Muscle of leg (tissue), 11 donors: ENCODE results near the gene FGD1. TPM values are rescaled to one million over a fixed set of nuclear protein-coding genes. Genes with fewer than 3 reads are reported as not detected.
A peak's percentile ranks its signal among the peaks of the same experiment; 100 is the strongest.

Experiments
- DNase-seq: peaks from one replicate; pipeline ENCODE4 v3.0.0; 2013
- H3K27ac ChIP-seq: one replicate; pipeline ENCODE4 v1.5.1; 2013; ENCODE audit warnings: mild to moderate bottlenecking, low read length, control low read depth
- H3K27me3 ChIP-seq: one replicate; pipeline ENCODE4 v1.6.1; 2013; ENCODE audit warnings: low read length; ENCODE audit not compliant: control insufficient read depth, insufficient read depth
- H3K36me3 ChIP-seq: one replicate; pipeline ENCODE4 v1.6.1; 2013; ENCODE audit warnings: low read length; ENCODE audit not compliant: control insufficient read depth, insufficient read depth
- H3K4me1 ChIP-seq: one replicate; pipeline ENCODE4 v1.6.1; 2013; ENCODE audit warnings: low read length; ENCODE audit not compliant: control insufficient read depth, insufficient read depth
- H3K4me3 ChIP-seq: one replicate; pipeline ENCODE4 v1.5.1; 2013; ENCODE audit warnings: low read length, control low read depth
- H3K9me3 ChIP-seq: replicated peaks from 2 replicates; pipeline ENCODE4 v1.6.1; 2013; ENCODE audit warnings: low read depth, low read length; ENCODE audit not compliant: control insufficient read depth
- WGBS: methylation state at CpG from one replicate; pipeline ENCODE4 v1.1.5; 2013; ENCODE audit warnings: missing lambda C conversion rate; ENCODE audit not compliant: insufficient coverage; 5-methylcytosine and 5-hydroxymethylcytosine counted together
- polyA plus RNA-seq, 8 donors: library from polyadenylated mRNA; unstranded; fragments of 120-200 nt; gene quantifications; one replicate each; pipeline versions ENCODE4 v1.2.1 to v1.2.3, GENCODE V29; 2013; ENCODE audit warnings: inconsistent platforms in 1 of 8, low replicate concordance in 1 of 8; ENCODE audit not compliant: insufficient read length in 8 of 8, insufficient read depth in 1 of 8
- total RNA-seq: library from RNA; stranded (reverse); fragments of 120-200 nt; gene quantifications from one replicate; pipeline ENCODE4 v1.2.4, GENCODE V29; 2013

The FGD1 gene
- total and polyA plus RNA-seq, 9 donors, result 7.0 to 24.8 (median 19.6) TPM

GRCh38 chrX:54439960-54440871 is 55.8 kb downstream of the FGD1 start, which contains the start of gene TSR2:
Gene TSR2, plus strand, starts transcription at chrX:54440404. Its CDS starts 18 bp downstream, at chrX:54440422.
- H3K27me3 ChIP-seq, result peaks cover 5% of the 10 kb centered on the region
- H3K9me3 ChIP-seq, result no peaks in the 10 kb centered on the region
- DNase-seq, result peak; percentile 97
- peak within 1 kb of the TSS; percentile 67 for H3K27ac ChIP-seq
- H3K4me1 ChIP-seq, result peaks cover 5% of the 10 kb centered on the region
- H3K4me3 ChIP-seq, result peak within 1 kb of the TSS; percentile 87
- 28% methylated on average over 32 of the region's 40 CpGs for WGBS
- H3K36me3 ChIP-seq, result peaks cover 8% of the 10 kb centered on the region

- Histone ChIP-seq H3K9me3 (no peaks in the 10 kb centered on the region), H3K4me3 (no peak overlapping the region), H3K36me3 (no peaks in the 10 kb centered on the region), H3K27me3 (no peaks in the 10 kb centered on the region), H3K27ac (no peak overlapping the region), H3K4me1 (no peaks in the 10 kb centered on the region)
- no peak for DNase-seq
- 69% methylated on average over 2 of the region's 2 CpGs for WGBS
Observed at GRCh38 chrX:54435121-54435520, 60.9 kb downstream of the FGD1 start.

- Histone ChIP-seq H3K36me3 (no peaks in the 10 kb centered on the region), H3K27me3 (no peaks in the 10 kb centered on the region), H3K4me1 (no peaks in the 10 kb centered on the region), H3K9me3 (no peaks in the 10 kb centered on the region), H3K27ac (no peak overlapping the region), H3K4me3 (no peak overlapping the region)
- no peak for DNase-seq
Observed at GRCh38 chrX:54430519-54430918, 65.5 kb downstream of the FGD1 start.

DNA sequence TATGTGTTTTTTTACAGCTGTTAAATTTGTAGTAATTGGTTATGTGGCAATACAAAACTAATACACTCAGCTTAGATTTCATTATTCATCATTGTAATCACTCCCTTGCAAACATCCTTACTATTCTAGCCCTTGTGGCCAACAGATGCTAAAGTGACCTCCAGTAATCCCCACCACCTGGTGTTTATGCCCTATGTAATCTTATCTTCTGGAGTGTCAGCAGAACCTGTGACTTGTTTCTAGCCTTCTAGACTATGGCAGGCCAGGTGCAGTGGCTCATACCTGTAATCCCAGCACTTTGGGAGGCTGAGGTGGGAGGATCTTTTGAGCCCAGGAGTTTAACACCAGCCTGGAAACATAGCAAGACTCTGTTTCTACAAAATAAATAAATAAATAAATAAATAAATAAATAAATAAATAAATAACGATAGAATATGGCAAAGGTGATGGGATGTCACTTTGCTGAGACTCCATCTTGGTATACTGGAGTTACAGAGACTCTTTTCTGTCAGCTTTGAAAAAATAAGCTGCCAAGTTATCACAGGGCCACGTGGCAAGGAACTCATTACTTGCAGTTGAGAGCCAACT is 68.1 kb downstream of the FGD1 start:
- H3K36me3 ChIP-seq, result no peaks in the 10 kb centered on the region
- no peak overlapping the region for H3K4me3 ChIP-seq
- DNase-seq, result no peak
- H3K27ac ChIP-seq, result no peak overlapping the region
- WGBS, result 25% methylated on average over 1 of the region's 2 CpGs
- no peaks in the 10 kb centered on the region for H3K4me1 ChIP-seq
- no peaks in the 10 kb centered on the region for H3K9me3 ChIP-seq
- H3K27me3 ChIP-seq, result no peaks in the 10 kb centered on the region

GRCh38 chrX:54423161-54423888 is 72.7 kb downstream of the FGD1 start:
- WGBS, result 29% methylated on average over 10 of the region's 14 CpGs
- Histone ChIP-seq H3K36me3 (no peaks in the 10 kb centered on the region), H3K27me3 (no peaks in the 10 kb centered on the region), H3K4me1 (no peaks in the 10 kb centered on the region), H3K4me3 (no peak overlapping the region), H3K9me3 (no peaks in the 10 kb centered on the region), H3K27ac (no peak overlapping the region)
- DNase-seq, result no peak

GRCh38 chrX:54422168-54422567 is 73.9 kb downstream of the FGD1 start:
- no peak overlapping the region for H3K27ac ChIP-seq
- H3K4me3 ChIP-seq, result no peak overlapping the region
- H3K27me3 ChIP-seq, result no peaks in the 10 kb centered on the region
- no peaks in the 10 kb centered on the region for H3K4me1 ChIP-seq
- no peaks in the 10 kb centered on the region for H3K9me3 ChIP-seq
- WGBS, result 71% methylated on average over 2 of the region's 3 CpGs
- no peak for DNase-seq
- H3K36me3 ChIP-seq, result no peaks in the 10 kb centered on the region

GRCh38 chrX:54419559-54420302 is 76.3 kb downstream of the FGD1 start:
- Histone ChIP-seq H3K27me3 (no peaks in the 10 kb centered on the region), H3K27ac (no peak overlapping the region), H3K4me1 (peaks cover 3% of the 10 kb centered on the region), H3K4me3 (no peak overlapping the region), H3K36me3 (no peaks in the 10 kb centered on the region), H3K9me3 (no peaks in the 10 kb centered on the region)
- DNase-seq, result no peak
- 63% methylated on average over 2 of the region's 3 CpGs for WGBS

DNA sequence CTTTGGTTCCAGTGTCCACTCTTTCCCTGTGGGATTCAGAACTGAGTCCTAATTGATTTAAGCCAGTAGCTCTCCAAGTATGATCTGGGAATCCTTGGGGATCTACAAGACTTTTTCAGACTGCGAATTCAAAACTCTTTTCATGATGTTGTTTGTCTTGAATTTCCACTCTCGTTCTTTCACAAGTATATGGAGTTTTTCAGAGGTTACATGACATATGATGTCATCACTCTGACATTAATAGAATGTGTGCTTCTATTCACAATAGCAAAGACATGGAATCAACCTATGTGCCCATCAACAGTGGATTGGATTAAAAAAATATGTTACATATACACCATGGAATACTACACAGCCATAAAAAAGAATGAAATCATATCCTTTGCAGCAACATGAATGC is 79.1 kb downstream of the FGD1 start:
- Histone ChIP-seq H3K4me1 (peaks cover 3% of the 10 kb centered on the region), H3K9me3 (no peaks in the 10 kb centered on the region), H3K27me3 (no peaks in the 10 kb centered on the region), H3K27ac (no peak overlapping the region), H3K4me3 (no peak overlapping the region), H3K36me3 (no peaks in the 10 kb centered on the region)
- no peak for DNase-seq
- no CpG with 5 or more reads among the region's 2 CpGs for WGBS

- WGBS, result 54% methylated on average over 8 of the region's 13 CpGs
- Histone ChIP-seq H3K4me3 (no peak overlapping the region), H3K9me3 (no peaks in the 10 kb centered on the region), H3K4me1 (peaks cover 5% of the 10 kb centered on the region), H3K36me3 (no peaks in the 10 kb centered on the region), H3K27me3 (no peaks in the 10 kb centered on the region), H3K27ac (no peak overlapping the region)
- peak; percentile 36 for DNase-seq
Observed at GRCh38 chrX:54415534-54416350, 80.3 kb downstream of the FGD1 start.
